SU-DHL-6 (cell line): ENCODE results near the gene ZC3H4.
"Not testable (repeated sequence)": the region's sequence is repeated elsewhere in the genome, so short reads cannot be mapped to it uniquely, and the experiment has no call there.

Source experiments
- H2AFZ ChIP-seq: fragments of 200-600 bp; sonication (generic); 2 replicates; pipeline ENCODE4 v1.6.1; 2014; ENCODE audit warnings: low read depth, mild to moderate bottlenecking, moderate library complexity, mixed read lengths, antibody characterized with exemption, low read length; ENCODE audit not compliant: severe bottlenecking
- H3F3A ChIP-seq: fragments of 200-600 bp; shearing (Covaris generic); 2 replicates; pipeline ENCODE4 v1.6.0; 2016; ENCODE audit warnings: antibody characterized with exemption, mild to moderate bottlenecking; ENCODE audit not compliant: insufficient read depth
- H3K27ac ChIP-seq: fragments of 200-600 bp; sonication (generic); 2 replicates; pipeline ENCODE4 v1.5.1; 2016; ENCODE audit warnings: low read depth, mild to moderate bottlenecking, low read length, moderate library complexity, mixed read lengths
- H3K27me3 ChIP-seq: fragments of 200-600 bp; sonication (generic), shearing (Covaris generic); 2 replicates; pipeline ENCODE4 v1.6.0; 2014; ENCODE audit warnings: mild to moderate bottlenecking, low read length
- H3K36me3 ChIP-seq: fragments of 200-600 bp; sonication (generic); 2 replicates; pipeline ENCODE4 v1.6.1; 2014; ENCODE audit warnings: mild to moderate bottlenecking, low read length, mixed read lengths
- H3K4me2 ChIP-seq: fragments of 300-600, 200-600 bp; shearing (Covaris generic), sonication (generic); 2 replicates; pipeline ENCODE4 v1.6.0; 2014; ENCODE audit warnings: low read length, low read depth, mild to moderate bottlenecking; ENCODE audit not compliant: poor library complexity, severe bottlenecking
- H3K4me3 ChIP-seq: fragments of 200-600 bp; sonication (generic); 2 replicates; pipeline ENCODE4 v1.5.1; 2014; ENCODE audit warnings: antibody characterized with exemption, low read length, mild to moderate bottlenecking, mixed read lengths; ENCODE audit not compliant: insufficient read depth, poor library complexity, severe bottlenecking
- H3K79me2 ChIP-seq: fragments of 200-600 bp; sonication (generic); 2 replicates; pipeline ENCODE4 v1.6.1; 2014; ENCODE audit warnings: mild to moderate bottlenecking, low read length, moderate library complexity; ENCODE audit not compliant: insufficient read depth
- H3K9ac ChIP-seq: fragments of 200-600 bp; sonication (generic); 2 replicates; pipeline ENCODE4 v1.7.0; 2014; ENCODE audit warnings: mild to moderate bottlenecking, low read length
- H3K9me2 ChIP-seq: fragments of 200-600 bp; sonication (generic); replicated peaks from 2 replicates; pipeline ENCODE4 v1.6.1; 2014; ENCODE audit warnings: low read length; ENCODE audit not compliant: insufficient read depth
- H3K9me3 ChIP-seq: fragments of 200-600 bp; sonication (generic); 2 replicates; pipeline ENCODE4 v1.6.1; 2014; ENCODE audit warnings: low read length, mixed read lengths; ENCODE audit not compliant: insufficient read depth
- H4K20me1 ChIP-seq: fragments of 200-600 bp; sonication (generic); 2 replicates; pipeline ENCODE4 v1.6.1; 2014; ENCODE audit warnings: low read depth, mild to moderate bottlenecking, antibody characterized with exemption, low read length, moderate library complexity, mixed read lengths
- EZH2phosphoT487 ChIP-seq: fragments of 200-600 bp; sonication (generic), shearing (Covaris generic); conservative IDR thresholded peaks from 2 replicates; pipeline ENCODE4 v1.6.1; 2018; ENCODE audit warnings: mild to moderate bottlenecking, antibody characterized with exemption, low read length, moderate library complexity, mixed read lengths
- TF ChIP-seq, protein P1 (sequence below): fragments of 200-600 bp; sonication (generic); IDR thresholded peaks from one replicate; pipeline ENCODE4 v1.5.1; 2017; ENCODE audit warnings: antibody characterized with exemption, mild to moderate bottlenecking, low read length, moderate library complexity; ENCODE audit not compliant: insufficient read depth, poor library complexity, severe bottlenecking

The ZC3H4 gene

GRCh38 chr19:47057328-47057727 lies 56.2 kb downstream of the ZC3H4 start:
- H3K36me3 ChIP-seq = no peaks in the 10 kb centered on the region
- no peak overlapping the region for H3K4me3 ChIP-seq
- H3K9me2 ChIP-seq = no peaks in the 10 kb centered on the region
- no peaks in the 10 kb centered on the region for H3K27me3 ChIP-seq
- H3K79me2 ChIP-seq = no peaks in the 10 kb centered on the region
- no peaks in the 10 kb centered on the region for H4K20me1 ChIP-seq
- H3K27ac ChIP-seq = no peak overlapping the region
- no peak overlapping the region for H3K4me2 ChIP-seq
- no peak overlapping the region for H2AFZ ChIP-seq
- H3K9ac ChIP-seq = no peak overlapping the region
- TF ChIP-seq, protein P1, sequence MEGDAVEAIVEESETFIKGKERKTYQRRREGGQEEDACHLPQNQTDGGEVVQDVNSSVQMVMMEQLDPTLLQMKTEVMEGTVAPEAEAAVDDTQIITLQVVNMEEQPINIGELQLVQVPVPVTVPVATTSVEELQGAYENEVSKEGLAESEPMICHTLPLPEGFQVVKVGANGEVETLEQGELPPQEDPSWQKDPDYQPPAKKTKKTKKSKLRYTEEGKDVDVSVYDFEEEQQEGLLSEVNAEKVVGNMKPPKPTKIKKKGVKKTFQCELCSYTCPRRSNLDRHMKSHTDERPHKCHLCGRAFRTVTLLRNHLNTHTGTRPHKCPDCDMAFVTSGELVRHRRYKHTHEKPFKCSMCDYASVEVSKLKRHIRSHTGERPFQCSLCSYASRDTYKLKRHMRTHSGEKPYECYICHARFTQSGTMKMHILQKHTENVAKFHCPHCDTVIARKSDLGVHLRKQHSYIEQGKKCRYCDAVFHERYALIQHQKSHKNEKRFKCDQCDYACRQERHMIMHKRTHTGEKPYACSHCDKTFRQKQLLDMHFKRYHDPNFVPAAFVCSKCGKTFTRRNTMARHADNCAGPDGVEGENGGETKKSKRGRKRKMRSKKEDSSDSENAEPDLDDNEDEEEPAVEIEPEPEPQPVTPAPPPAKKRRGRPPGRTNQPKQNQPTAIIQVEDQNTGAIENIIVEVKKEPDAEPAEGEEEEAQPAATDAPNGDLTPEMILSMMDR = no peak
- no peak for TF ChIP-seq EZH2phosphoT487
- no peaks in the 10 kb centered on the region for H3F3A ChIP-seq
- no peaks in the 10 kb centered on the region for H3K9me3 ChIP-seq

DNA sequence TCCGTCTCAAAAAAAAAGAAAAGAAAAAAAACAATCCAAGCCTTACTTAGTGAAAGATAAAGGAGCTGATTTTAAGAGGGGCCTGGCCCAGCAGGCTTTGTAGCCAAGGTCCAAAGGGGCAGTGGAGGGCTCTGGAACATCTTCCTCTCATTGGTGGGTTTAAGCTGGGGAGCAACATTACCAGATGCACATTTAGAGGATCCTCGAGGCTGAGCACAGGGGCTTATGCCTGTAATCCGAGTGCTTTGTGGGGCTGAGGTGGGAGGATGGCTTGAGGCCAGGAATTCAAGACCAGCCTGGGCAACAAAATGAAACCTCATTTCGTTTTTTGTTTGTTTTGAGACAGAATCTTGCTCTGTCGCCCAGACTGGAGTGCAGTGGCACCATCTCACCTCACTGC lies 57.2 kb downstream of the ZC3H4 start:
- TF ChIP-seq EZH2phosphoT487 = no peak
- TF ChIP-seq, protein P1 = no peak
- no peak overlapping the region for H3K4me3 ChIP-seq
- no peak overlapping the region for H2AFZ ChIP-seq

DNA sequence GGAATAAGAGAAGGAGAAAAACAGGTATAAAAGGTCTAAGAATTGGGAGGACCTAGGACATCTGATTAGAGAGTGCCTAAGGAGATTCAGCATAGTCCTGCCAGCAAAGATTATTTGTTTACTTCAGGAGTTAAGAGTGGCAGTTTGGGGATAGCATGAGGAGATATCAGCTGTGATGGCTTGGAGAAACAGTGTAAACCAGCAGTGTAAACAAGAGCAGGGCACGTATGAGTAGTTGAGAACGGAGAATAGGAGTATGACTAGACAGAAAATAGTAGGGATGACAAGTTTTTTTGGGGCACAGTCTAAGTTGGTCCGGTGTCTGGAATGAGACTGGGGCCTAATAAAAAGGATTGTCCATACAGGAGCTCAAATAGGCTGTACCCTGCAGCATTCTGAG lies 63.0 kb downstream of the ZC3H4 start:
- H3K4me2 ChIP-seq, H2AFZ ChIP-seq, H3K36me3 ChIP-seq, H3F3A ChIP-seq, H3K27ac ChIP-seq, H3K9ac ChIP-seq, H4K20me1 ChIP-seq, H3K9me2 ChIP-seq, H3K27me3 ChIP-seq, H3K9me3 ChIP-seq, H3K79me2 ChIP-seq, H3K4me3 ChIP-seq: not testable (repeated sequence)

More for the DNA sequence above, 57.2 kb downstream of the ZC3H4 start:
- H3K9ac ChIP-seq = no peak overlapping the region
- H3K9me2 ChIP-seq = no peaks in the 10 kb centered on the region
- no peaks in the 10 kb centered on the region for H3K36me3 ChIP-seq
- H3K27me3 ChIP-seq = no peaks in the 10 kb centered on the region
- no peak overlapping the region for H3K27ac ChIP-seq
- H3K4me2 ChIP-seq = no peak overlapping the region
- no peaks in the 10 kb centered on the region for H3K9me3 ChIP-seq
- H3K79me2 ChIP-seq = no peaks in the 10 kb centered on the region
- no peaks in the 10 kb centered on the region for H3F3A ChIP-seq
- H4K20me1 ChIP-seq = no peaks in the 10 kb centered on the region

GRCh38 chr19:47049307-47049700 lies 64.3 kb downstream of the ZC3H4 start:
- Histone ChIP-seq H2AFZ (peak overlapping the region; percentile 77), H3K9ac (peak overlapping the region; percentile 29; the same call in 1 of the 2 replicates), H3K27ac (no peak overlapping the region), H3K4me2 (peak overlapping the region; percentile 31), H3K9me3 (no peaks in the 10 kb centered on the region), H3K4me3 (no peak overlapping the region), H3K9me2 (no peaks in the 10 kb centered on the region), H3F3A (no peaks in the 10 kb centered on the region), H4K20me1 (no peaks in the 10 kb centered on the region), H3K36me3 (no peaks in the 10 kb centered on the region), H3K79me2 (peaks cover 10% of the 10 kb centered on the region), H3K27me3 (no peaks in the 10 kb centered on the region)
- TF ChIP-seq EZH2phosphoT487 = no peak
- TF ChIP-seq, protein P1 = no peak
